OCI-LY7 (cell line): ENCODE results near the gene NXPH2.

ENCODE experiments used
- CTCF ChIP-seq: fragments of 200-600 bp; sonication (generic); conservative IDR thresholded peaks from 2 replicates; pipeline ENCODE4 v1.5.1; 2014; ENCODE audit warnings: mild to moderate bottlenecking, antibody characterized with exemption, low read length, moderate library complexity, mixed read lengths
- EZH2phosphoT487 ChIP-seq: fragments of 200-600 bp; sonication (generic); IDR thresholded peaks from 2 replicates; pipeline ENCODE4 v1.6.1; 2018; ENCODE audit warnings: low read depth, borderline replicate concordance, mild to moderate bottlenecking, mixed run types, antibody characterized with exemption, low read length, moderate library complexity, mixed read lengths

GRCh38 chr2:138648606-138649005 is 131.6 kb downstream of the NXPH2 start:
- TF ChIP-seq CTCF (no peak), EZH2phosphoT487 (no peak)
